Occipital lobe (tissue), 2 donors: ENCODE data around the gene SEMA3D. TPM values are rescaled to one million over a fixed set of nuclear protein-coding genes. Genes with fewer than 3 reads are reported as not detected.

Experiments
- DNase-seq: peaks from one replicate; lab custom pipeline; 2025; lab: John Stamatoyannopoulos, UW
- total RNA-seq: library from RNA; depleted of rRNA; stranded (reverse); fragments of >200 nt; gene quantifications from one replicate; pipeline ENCODE4 v1.2.3, GENCODE V29; 2014

SEMA3D gene
- 4.4 TPM for total RNA-seq

DNA sequence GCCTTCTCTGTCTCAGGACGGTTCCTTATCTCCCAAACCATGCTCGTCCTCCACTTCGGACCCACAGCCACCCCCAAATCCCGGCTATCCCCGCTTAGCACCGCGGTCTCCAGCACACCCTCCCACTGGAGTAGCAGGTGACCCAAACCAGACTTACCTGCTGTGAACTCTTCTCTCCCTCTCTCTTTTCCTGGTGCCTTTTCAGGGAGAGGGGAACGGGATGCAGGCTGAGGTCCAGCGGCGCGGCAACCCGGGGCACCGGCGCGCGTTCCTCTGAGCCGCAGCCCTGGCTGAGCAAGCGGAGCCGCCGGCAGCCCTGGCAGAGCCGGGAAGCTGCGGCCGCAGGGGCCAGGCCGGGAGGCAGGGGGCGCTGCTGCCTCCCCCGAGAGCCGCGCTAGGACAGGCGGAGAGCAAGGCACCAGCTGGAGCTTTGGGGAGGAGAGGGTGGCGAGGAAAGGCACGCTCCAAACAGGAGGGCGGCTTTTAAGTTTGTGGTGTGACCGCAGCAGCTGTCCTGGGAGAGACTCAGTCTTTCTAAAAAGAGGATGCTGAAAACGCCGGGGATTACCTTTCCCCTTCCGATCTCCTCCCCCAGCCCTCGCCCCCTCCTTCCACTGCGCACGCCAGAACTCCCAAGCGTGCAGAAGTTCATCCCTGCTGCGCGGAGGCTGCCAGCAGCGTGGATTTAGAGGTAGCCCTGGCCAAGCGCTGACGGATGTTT is at the start of gene SEMA3D:
SEMA3D (minus strand) TSS at position 536 of the 721 bp plus-strand sequence. CDS start 65,165 bp downstream, outside the sequence.
- peak; percentile 73 for DNase-seq

- DNase-seq, result no peak
These were observed 47.9 kb upstream of the SEMA3D start for GRCh38 chr7:85234730-85235129.

- no peak for DNase-seq
These were observed 45.2 kb upstream of the SEMA3D start for GRCh38 chr7:85232068-85232467.

DNA sequence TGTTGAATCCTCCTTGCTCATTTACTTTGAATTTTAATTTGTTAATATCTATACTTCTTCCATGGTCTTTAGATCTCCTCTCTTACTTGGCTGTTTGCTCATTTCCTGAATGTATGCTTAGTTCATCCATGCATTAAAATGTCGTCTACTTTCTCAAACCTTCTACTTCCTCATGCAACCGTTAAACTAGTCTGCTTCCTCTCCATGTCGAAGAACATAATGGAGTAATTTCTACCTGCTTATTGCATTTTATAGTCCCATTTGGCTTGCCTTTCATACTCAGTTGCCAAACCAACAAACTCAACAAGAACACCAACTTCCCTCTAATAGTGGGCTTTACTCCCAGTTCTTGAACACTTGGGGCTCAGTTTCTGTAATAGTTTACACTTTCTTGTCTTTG is 43.8 kb upstream of the SEMA3D start:
- no peak for DNase-seq

- no peak for DNase-seq
These were observed 42.7 kb upstream of the SEMA3D start for GRCh38 chr7:85229544-85229943.

- no peak for DNase-seq
These were observed 39.7 kb upstream of the SEMA3D start for GRCh38 chr7:85226361-85227085.

- DNase-seq, result no peak
These were observed 37.3 kb upstream of the SEMA3D start for GRCh38 chr7:85224171-85224570.

DNA sequence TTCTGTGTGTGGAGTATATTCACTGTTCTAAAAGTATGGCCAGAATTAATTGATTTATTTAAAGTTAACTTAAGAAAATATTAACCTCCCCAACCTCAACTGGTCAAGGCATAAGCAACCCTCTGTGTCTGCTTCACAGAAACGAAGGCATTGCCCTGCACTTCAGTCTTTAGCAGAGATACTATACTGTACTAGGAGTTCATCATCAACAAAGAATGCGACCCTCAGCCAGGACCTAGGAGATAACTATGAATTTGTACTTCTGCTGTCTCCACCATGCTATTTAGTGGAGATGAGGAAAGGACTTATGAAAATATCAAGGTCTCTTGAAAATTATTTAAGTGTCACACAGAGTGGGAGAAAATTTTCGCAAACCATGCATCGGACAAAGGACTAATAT is 35.7 kb upstream of the SEMA3D start:
- no peak for DNase-seq

- DNase-seq, result no peak
These were observed 34.9 kb upstream of the SEMA3D start for GRCh38 chr7:85221796-85222195.

DNA sequence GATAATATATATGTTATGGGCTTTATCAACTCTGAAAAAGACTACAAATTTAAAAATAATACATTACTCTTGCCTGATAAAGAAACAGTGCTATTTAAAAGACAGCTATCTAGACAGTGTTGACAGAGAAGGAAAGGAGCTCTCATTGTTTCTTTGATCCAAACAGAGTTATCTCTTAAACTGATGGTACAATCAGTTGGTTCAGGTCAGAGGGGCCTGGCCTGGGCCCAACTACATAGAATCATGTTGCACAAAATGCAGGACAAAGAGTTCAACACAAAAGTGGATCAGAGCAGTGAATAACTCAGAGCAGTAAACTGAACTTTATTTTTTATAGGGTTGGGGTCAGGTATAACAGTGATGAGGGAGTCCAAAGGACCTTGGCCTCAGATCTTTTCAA is 33.8 kb upstream of the SEMA3D start:
- DNase-seq, result no peak

- no peak for DNase-seq
These were observed 33.2 kb upstream of the SEMA3D start for GRCh38 chr7:85220023-85220422.

DNA sequence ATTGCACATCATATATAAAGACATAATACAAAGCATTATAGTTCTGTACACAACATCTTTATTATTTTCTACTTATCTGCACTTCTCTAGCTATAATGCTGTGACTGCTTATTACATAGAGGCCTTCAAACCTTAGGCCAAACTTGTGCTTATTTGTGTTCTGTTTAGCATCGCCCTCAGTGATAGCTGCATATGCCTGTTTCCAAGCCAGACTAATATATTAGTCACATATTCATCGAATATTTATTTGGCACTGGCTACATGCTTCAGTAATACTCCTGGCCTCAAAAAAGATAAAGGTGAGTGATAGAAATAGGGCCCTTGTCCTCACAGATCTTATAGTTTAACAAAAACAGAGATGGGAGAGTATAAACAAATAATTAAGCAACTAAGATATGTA is 30.2 kb upstream of the SEMA3D start:
- no peak for DNase-seq

- no peak for DNase-seq
These were observed 28.2 kb upstream of the SEMA3D start for GRCh38 chr7:85215098-85215497.

GRCh38 chr7:85213500-85213899 is 26.6 kb upstream of the SEMA3D start:
- DNase-seq, result no peak

GRCh38 chr7:85205754-85206153 is 18.9 kb upstream of the SEMA3D start:
- no peak for DNase-seq

GRCh38 chr7:85204496-85204895 is 17.6 kb upstream of the SEMA3D start:
- no peak for DNase-seq

DNA sequence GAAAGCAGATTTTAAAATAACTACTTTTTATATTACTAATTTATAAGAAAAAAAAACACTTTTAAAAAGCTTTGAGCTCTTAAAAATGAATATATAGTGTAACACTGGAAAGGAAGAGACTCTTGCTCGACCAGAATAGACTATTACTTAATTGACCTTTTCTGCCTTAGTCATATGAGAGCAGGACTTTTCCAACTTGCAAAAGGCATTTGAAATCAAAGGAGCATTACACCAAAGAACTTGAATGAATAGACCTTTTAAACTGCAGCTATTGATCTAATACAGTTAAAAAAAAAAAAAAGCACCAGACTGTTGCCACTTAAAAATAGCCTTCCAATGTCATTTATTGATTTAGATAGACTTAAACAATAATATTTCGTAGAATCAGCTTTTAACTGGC is 17.2 kb upstream of the SEMA3D start:
- DNase-seq, result no peak

DNA sequence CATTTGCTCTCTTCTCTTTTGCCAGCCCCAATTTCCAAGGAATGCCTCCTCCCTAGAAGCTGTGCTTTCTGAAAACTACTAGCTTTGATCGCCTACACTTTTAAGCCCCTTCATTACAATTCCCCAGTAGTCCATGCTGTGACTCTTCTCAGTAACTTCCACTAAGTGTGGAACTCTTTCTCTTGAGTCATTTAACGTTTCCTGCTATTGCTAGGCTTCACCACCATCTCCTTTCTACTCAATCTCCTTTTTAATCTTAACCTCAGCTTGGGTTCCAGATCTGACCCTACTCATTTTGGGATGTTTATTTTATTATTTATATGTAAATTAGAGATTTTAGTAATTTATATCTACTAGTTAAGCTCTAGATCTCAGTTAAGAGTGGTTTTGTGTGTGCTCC is 14.4 kb upstream of the SEMA3D start:
- DNase-seq, result no peak

GRCh38 chr7:85196696-85197095 is 9.8 kb upstream of the SEMA3D start:
- no peak for DNase-seq

- no peak for DNase-seq
These were observed 4.5 kb upstream of the SEMA3D start for GRCh38 chr7:85191383-85191782.

GRCh38 chr7:85186083-85186520 is 754 bp downstream of the SEMA3D start:
- no peak for DNase-seq

DNA sequence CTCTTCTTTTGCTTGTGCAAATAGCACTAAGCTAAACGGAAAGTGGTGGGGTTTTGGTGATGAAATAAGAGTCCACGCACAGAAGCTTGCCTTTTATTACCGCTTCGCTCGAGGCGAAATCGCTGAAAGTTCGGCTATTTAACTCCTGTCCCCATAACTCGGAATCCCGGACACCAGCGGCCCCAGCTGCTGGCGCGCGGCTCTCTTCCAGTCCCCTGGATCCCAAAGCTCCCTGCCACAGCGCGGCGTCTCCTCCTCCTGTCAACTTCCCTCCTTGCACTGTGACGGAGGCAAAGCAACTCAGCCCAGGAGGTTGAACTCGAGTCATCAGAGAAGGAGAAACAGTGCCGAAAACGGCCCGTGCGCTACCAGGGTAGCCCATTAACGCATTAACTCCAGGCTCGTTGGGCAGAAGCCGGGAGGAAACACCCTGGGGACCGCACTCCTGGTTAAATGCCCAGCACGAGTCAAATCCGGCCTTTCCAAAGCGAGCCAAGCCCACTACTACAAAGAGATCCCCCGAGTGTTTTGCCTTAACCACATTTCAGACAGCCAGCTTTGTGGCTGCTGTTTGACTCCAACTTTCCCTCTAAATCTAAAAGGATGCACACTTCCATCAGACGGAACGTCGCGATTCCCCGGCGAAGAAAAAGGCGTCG is 1.3 kb downstream of the SEMA3D start:
- DNase-seq, result no peak
